A673 (cell line): ENCODE measurements around the gene ANKS1B. TPM values are rescaled to one million over a fixed set of nuclear protein-coding genes. Genes with fewer than 3 reads are reported as not detected.

ENCODE experiments used
- BruUV-seq: library from RNA; stranded (reverse); fragments of 400-500 nt; replicated peaks from 2 replicates; lab custom pipeline; 2021; lab: Mats Ljungman, UMichigan
- CTCF ChIA-PET: fragments of 300-600 bp; sonication (Branson Sonifier 250); formaldehyde crosslinking; loops from one replicate; lab custom pipeline; 2022; ENCODE audit warnings: antibody characterized with exemption; lab: Charles Lee
- POLR2A ChIA-PET: fragments of 300-600 bp; sonication (Branson Sonifier 250); formaldehyde crosslinking; loops from one replicate; lab custom pipeline; 2022; ENCODE audit warnings: antibody characterized with exemption; ENCODE audit not compliant: low non-redundant PET; lab: Charles Lee
- DNase-seq: peaks from one replicate; pipeline ENCODE4 v3.0.0-alpha.2; 2015; ENCODE audit warnings: low spot score
- H3K27ac ChIP-seq: fragments of 200-600 bp; sonication (generic); 2 replicates; pipeline ENCODE4 v1.5.1; 2016; ENCODE audit warnings: mixed run types, low read depth, mild to moderate bottlenecking, mixed read lengths, antibody characterized with exemption, low read length; ENCODE audit not compliant: poor library complexity, severe bottlenecking
- H3K27me3 ChIP-seq: fragments of 200-600 bp; sonication (generic); replicated peaks from 2 replicates; pipeline ENCODE4 v1.6.1; 2017; ENCODE audit warnings: mixed run types, low read depth, mild to moderate bottlenecking, mixed read lengths, antibody characterized with exemption, low read length; ENCODE audit not compliant: insufficient read depth, poor library complexity
- H3K36me3 ChIP-seq: fragments of 200-600 bp; sonication (generic); 2 replicates; pipeline ENCODE4 v1.6.1; 2016; ENCODE audit warnings: mixed run types, mild to moderate bottlenecking, mixed read lengths, antibody characterized with exemption, low read length; ENCODE audit not compliant: insufficient read depth, poor library complexity, severe bottlenecking
- H3K4me1 ChIP-seq: fragments of 200-600 bp; sonication (generic); 2 replicates; pipeline ENCODE4 v1.6.1; 2017; ENCODE audit warnings: mixed run types, mild to moderate bottlenecking, mixed read lengths, antibody characterized with exemption, low read length; ENCODE audit not compliant: insufficient read depth, poor library complexity, severe bottlenecking
- H3K4me3 ChIP-seq: fragments of 200-600 bp; sonication (generic); 2 replicates; pipeline ENCODE4 v1.5.1; 2016; ENCODE audit warnings: low read depth, mixed run types, mild to moderate bottlenecking, mixed read lengths, low read length; ENCODE audit not compliant: poor library complexity, severe bottlenecking
- H3K9me3 ChIP-seq: fragments of 200-600 bp; sonication (generic); 2 replicates; pipeline ENCODE4 v1.6.1; 2016; ENCODE audit warnings: mixed run types, low read depth, mild to moderate bottlenecking, mixed read lengths, antibody characterized with exemption, low read length; ENCODE audit not compliant: poor library complexity, severe bottlenecking
- CTCF ChIP-seq: fragments of 300-800, 200-600 bp; sonication (generic); conservative IDR thresholded peaks from 2 replicates; pipeline ENCODE4 v1.5.1; 2017; ENCODE audit warnings: low read depth, mild to moderate bottlenecking, antibody characterized with exemption, low read length, moderate library complexity, mixed read lengths
- EZH2 ChIP-seq: fragments of 200-600 bp; sonication (generic); IDR thresholded peaks from 2 replicates; pipeline ENCODE4 v1.6.1; 2017; ENCODE audit warnings: borderline replicate concordance, low read depth, mild to moderate bottlenecking, mixed read lengths, antibody characterized with exemption, low read length; ENCODE audit not compliant: poor library complexity, severe bottlenecking
- intact Hi-C: fragments of 100-400 bp; cut with micrococcal nuclease; formaldehyde crosslinking; loops from one replicate; pipeline ENCODE4 v1.10.0; 2022; ENCODE audit not compliant: unreplicated experiment
- total RNA-seq: library from RNA; stranded (reverse); gene quantifications from 2 replicates; pipeline ENCODE4 v1.2.3, GENCODE V29; 2021

ANKS1B gene
- total RNA-seq, 1 experiment from 2014 or later, result 0.99 TPM

- no peaks in the 10 kb centered on the region for H3K4me1 ChIP-seq
- TF ChIP-seq EZH2, result no peak
- no peak for TF ChIP-seq CTCF
- DNase-seq, result no peak
- no peaks in the 10 kb centered on the region for H3K36me3 ChIP-seq
- CTCF ChIA-PET, result no interaction called here
- H3K4me3 ChIP-seq, result no peak overlapping the region
- H3K27ac ChIP-seq, result no peak overlapping the region
- peaks cover 22% of the 10 kb centered on the region for H3K27me3 ChIP-seq
- BruUV-seq, result no TSS peak
- H3K9me3 ChIP-seq, result no peaks in the 10 kb centered on the region
- POLR2A ChIA-PET, result no interaction called here
- intact Hi-C loops, result no loop called here
Measured at GRCh38 chr12:99151744-99152143, 833.0 kb downstream of the ANKS1B start.

GRCh38 chr12:99147130-99147529 lies 837.6 kb downstream of the ANKS1B start:
- ChIA-PET POLR2A (no interaction called here), CTCF (no interaction called here)
- H3K27ac ChIP-seq, result no peak overlapping the region
- TF ChIP-seq CTCF (no peak), EZH2 (no peak)
- H3K4me1 ChIP-seq, result no peaks in the 10 kb centered on the region
- H3K36me3 ChIP-seq, result no peaks in the 10 kb centered on the region
- H3K4me3 ChIP-seq, result no peak overlapping the region
- no TSS peak for BruUV-seq
- DNase-seq, result no peak
- no peaks in the 10 kb centered on the region for H3K9me3 ChIP-seq
- H3K27me3 ChIP-seq, result no peaks in the 10 kb centered on the region
- intact Hi-C loops, result no loop called here

- H3K4me3 ChIP-seq, result no peak overlapping the region
- no peak overlapping the region for H3K27ac ChIP-seq
- H3K27me3 ChIP-seq, result no peaks in the 10 kb centered on the region
- CTCF ChIA-PET, result no interaction called here
- TF ChIP-seq CTCF (no peak), EZH2 (no peak)
- intact Hi-C loops, result no loop called here
- no TSS peak for BruUV-seq
- H3K36me3 ChIP-seq, result no peaks in the 10 kb centered on the region
- POLR2A ChIA-PET, result no interaction called here
- no peak for DNase-seq
- no peaks in the 10 kb centered on the region for H3K4me1 ChIP-seq
- no peaks in the 10 kb centered on the region for H3K9me3 ChIP-seq
Measured at GRCh38 chr12:99146730-99147129, 838.0 kb downstream of the ANKS1B start.
